ENCODE measurements around the gene CDK5.

The CDK5 gene

DNA sequence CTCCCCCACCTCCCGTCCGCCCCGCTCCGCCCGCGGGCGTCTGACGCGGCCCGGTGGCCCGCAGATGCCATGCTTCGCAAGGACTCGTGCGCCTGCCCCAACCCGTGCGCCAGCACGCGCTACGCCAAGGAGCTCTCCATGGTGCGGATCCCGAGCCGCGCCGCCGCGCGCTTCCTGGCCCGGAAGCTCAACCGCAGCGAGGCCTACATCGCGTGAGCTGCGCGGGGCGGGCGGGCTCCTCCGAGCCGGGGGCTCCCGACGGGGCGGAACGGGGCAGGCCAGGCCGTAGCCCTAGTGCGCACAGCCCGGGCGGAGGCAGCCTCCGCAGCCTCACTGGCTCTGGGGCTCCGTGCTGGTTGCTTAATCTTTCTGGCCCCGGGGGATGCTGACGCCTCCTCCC lies 6.6 kb downstream of the CDK5 start:
- TF ChIP-seq FOXP2 (optimal IDR thresholded peaks at IDR 0.05; ENCODE audit: borderline replicate concordance, extremely low read depth, extremely low read length, insufficient read depth) (no peak), SIN3A (IDR thresholded peaks at IDR 0.05; ENCODE audit: borderline replicate concordance, insufficient read depth, low read length) (no peak), REST (IDR thresholded peaks at IDR 0.05; ENCODE audit: insufficient read depth in 1 of 2, low read depth in 2 of 2, low read length in 2 of 2) (no peak), TAF1 (IDR thresholded peaks at IDR 0.05; ENCODE audit: borderline replicate concordance, insufficient read depth, low read length) (no peak), POLR2AphosphoS5 (IDR thresholded peaks at IDR 0.05; ENCODE audit: low read depth, low read length) (no peak)

GRCh38 chr7:151048911-151049463 lies 8.7 kb downstream of the CDK5 start:
- TF ChIP-seq FOXP2 (optimal IDR thresholded peaks at IDR 0.05; ENCODE audit: borderline replicate concordance, extremely low read depth, extremely low read length, insufficient read depth): no peak
- no peak for TF ChIP-seq POLR2AphosphoS5 (IDR thresholded peaks at IDR 0.05; ENCODE audit: low read depth, low read length)
- TF ChIP-seq SIN3A (IDR thresholded peaks at IDR 0.05; ENCODE audit: borderline replicate concordance, insufficient read depth, low read length): no peak
- TF ChIP-seq TAF1 (IDR thresholded peaks at IDR 0.05; ENCODE audit: borderline replicate concordance, insufficient read depth, low read length): no peak
- TF ChIP-seq REST (IDR thresholded peaks at IDR 0.05; ENCODE audit: insufficient read depth in 1 of 2, low read depth in 2 of 2, low read length in 2 of 2): no peak

- TF ChIP-seq FOXP2 (optimal IDR thresholded peaks at IDR 0.05; ENCODE audit: borderline replicate concordance, extremely low read depth, extremely low read length, insufficient read depth) (no peak), SIN3A (IDR thresholded peaks at IDR 0.05; ENCODE audit: borderline replicate concordance, insufficient read depth, low read length) (no peak), REST (IDR thresholded peaks at IDR 0.05; ENCODE audit: insufficient read depth in 1 of 2, low read depth in 2 of 2, low read length in 2 of 2) (no peak), TAF1 (IDR thresholded peaks at IDR 0.05; ENCODE audit: borderline replicate concordance, insufficient read depth, low read length) (no peak), POLR2AphosphoS5 (IDR thresholded peaks at IDR 0.05; ENCODE audit: low read depth, low read length) (no peak)
Measured at GRCh38 chr7:151047976-151048815, 9.5 kb downstream of the CDK5 start, which contains the start of gene ASIC3. Gene ASIC3 (plus strand): TSS chr7:151048531. CDS start chr7:151048886, 355 bp downstream.

DNA sequence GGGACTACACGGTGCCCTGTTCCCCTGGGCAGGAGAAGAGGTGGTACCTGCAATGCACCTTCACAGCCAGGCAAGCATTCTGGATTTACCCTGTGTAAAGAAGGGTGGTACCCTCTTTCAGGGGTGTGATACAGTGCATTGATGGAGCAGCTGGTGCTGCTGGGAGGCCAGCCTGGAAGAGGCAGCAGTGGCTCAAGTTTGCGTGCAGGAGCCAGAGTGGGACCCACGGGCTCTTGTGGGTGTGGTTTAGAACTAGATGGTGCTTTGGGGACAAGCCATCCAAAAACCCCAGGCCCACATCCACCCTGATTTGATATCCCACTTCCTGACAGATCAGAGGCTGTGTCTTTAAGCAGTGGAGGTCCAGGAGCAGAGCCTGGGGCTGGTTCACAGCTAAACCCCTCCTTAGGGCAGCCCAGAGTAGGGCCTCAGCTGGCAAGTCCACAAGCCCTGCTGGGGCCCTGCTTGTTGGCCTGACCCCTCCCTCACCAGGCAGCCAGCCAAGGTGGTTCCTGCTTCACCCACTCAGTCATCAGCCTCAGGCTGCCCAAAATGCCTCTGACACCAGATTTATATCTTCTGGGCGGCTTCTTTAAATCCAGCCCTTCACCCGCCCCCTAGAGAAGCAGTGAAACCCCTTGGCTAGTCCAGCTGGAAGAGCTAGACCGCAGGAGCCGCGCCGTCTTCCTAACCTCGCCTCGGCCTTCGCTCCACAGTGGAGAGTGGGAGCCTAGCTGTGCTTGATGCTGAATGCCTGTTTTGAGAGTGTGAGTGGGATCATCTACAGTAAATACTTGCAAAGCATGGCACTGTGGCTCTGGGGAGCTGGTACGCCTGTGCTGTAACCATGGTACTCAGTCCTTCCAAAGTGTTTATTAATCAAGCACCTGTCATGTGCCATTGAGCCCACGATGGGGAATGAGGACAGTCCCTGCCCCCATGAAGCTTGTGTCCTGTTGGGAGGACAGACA lies 10.8 kb downstream of the CDK5 start:
- TF ChIP-seq REST (IDR thresholded peaks at IDR 0.05; ENCODE audit: insufficient read depth in 1 of 2, low read depth in 2 of 2, low read length in 2 of 2) (no peak), TAF1 (IDR thresholded peaks at IDR 0.05; ENCODE audit: borderline replicate concordance, insufficient read depth, low read length) (no peak), POLR2AphosphoS5 (IDR thresholded peaks at IDR 0.05; ENCODE audit: low read depth, low read length) (no peak), FOXP2 (optimal IDR thresholded peaks at IDR 0.05; ENCODE audit: borderline replicate concordance, extremely low read depth, extremely low read length, insufficient read depth) (no peak), SIN3A (IDR thresholded peaks at IDR 0.05; ENCODE audit: borderline replicate concordance, insufficient read depth, low read length) (no peak)
